Fibroblast of the conjunctiva (primary cell): Measurements from ENCODE around the gene LYRM1.
"Not testable (repeated sequence)": the region's sequence is repeated elsewhere in the genome, so short reads cannot be mapped to it uniquely, and the experiment has no call there.

Source experiments
- DNase-seq: peaks from one replicate; pipeline ENCODE4 v3.0.0-alpha.2; 2010; ENCODE audit warnings: low read depth

Gene LYRM1

DNA sequence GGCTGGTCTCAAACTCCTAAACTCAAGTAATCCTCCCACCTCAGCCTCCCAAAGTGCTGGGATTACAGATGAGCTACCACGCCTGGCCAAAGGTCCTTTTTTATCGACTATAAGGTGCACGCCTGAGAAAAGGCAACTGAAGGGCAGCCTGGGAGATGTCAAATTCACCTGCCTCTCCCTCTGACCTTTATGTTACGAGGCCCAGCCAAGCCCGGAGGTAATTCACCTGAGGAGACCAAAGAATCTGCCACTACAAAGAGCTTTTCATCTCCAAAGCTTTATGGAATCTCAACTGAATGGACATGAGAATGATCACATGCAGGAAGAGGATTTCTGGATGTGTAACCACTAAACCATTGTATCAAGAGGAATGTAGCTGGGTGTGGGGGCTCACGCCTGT is 37.2 kb downstream of the LYRM1 start:
- DNase-seq: no peak

DNA sequence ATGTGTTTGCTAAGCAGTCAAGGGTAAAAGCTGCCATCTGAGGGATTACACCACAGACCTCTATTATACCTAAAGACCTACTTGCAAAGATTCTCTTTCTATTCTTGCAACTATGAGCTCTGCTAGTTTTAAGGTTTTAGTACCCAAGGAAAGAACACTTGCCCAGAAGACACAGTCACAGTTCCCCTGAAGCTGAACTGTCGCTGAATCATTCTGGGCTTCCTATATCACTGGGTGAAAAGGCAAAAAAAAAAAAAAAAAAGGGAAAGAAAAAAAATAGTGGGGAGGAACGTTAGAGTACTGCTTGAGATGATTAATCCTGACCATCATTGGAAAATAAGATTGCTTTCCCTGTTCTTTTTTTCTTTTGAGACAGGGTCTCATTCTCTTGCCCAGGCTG is 37.9 kb downstream of the LYRM1 start:
- DNase-seq: peak; percentile 17

GRCh38 chr16:20939611-20940010 is 39.0 kb downstream of the LYRM1 start:
- DNase-seq: no peak

DNA sequence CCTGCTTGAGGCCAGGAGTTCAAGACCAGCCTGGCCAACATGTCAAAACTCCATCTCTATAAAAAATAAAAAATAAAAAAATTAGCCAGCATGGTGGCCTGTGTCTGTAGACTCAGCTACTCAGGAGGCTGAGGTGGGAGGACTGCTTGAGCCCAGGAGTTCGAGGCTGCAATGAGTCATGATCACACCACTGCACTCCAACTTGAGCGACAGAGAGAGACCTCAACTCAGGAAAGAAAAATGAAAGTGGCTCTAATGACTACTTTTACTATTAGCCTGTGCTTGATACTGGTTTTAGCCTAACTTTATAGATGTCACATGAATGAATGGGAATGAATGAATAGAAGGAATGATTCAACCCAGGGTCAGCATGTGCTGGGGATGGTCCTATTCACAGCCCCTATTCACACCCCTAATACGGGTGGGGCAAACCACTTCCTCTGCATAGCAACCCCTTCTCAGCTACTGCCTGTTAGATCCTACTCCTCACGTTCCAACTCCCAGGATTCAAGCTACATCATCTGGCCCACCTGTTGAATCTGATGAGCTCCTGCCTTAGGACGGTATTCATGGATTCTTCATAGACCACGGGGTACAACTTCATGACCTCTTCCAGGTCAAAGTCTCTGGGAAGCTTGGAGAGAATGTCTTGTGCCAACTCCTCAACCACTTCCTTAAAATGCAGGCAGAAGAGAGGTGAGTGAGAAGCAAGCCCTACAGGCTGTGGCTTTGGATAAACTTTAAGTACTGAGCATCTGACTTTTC is 40.5 kb downstream of the LYRM1 start:
- DNase-seq: no peak

- no peak for DNase-seq
Observed at GRCh38 chr16:20941636-20941926, 41.0 kb downstream of the LYRM1 start.

DNA sequence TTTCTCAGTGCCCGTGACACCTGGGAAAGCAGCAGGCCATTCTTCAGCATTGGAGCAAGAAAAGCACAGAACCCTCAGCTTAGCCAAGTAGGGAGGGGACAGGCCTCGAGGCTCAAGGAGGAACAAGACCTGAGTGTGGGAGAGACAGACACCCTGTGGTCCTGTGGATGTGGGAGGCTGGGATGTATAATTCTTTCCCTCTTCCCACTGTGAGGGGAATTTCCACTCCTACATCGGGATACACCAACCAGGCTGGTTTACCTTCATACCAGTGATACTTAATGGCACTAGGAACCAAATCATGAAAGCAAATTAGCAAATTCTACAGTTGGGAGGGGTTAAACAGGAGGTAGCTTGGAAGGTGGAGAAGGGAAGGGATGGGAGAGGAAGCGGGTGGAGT is 41.7 kb downstream of the LYRM1 start:
- no peak for DNase-seq

GRCh38 chr16:20944861-20945574 is 44.4 kb downstream of the LYRM1 start:
- no peak for DNase-seq

- not testable (repeated sequence) for DNase-seq
Observed at GRCh38 chr16:20945575-20945875, 45.0 kb downstream of the LYRM1 start.

GRCh38 chr16:20946015-20946629 is 45.6 kb downstream of the LYRM1 start:
- no peak for DNase-seq

GRCh38 chr16:20948444-20948843 is 47.9 kb downstream of the LYRM1 start:
- DNase-seq: no peak

DNA sequence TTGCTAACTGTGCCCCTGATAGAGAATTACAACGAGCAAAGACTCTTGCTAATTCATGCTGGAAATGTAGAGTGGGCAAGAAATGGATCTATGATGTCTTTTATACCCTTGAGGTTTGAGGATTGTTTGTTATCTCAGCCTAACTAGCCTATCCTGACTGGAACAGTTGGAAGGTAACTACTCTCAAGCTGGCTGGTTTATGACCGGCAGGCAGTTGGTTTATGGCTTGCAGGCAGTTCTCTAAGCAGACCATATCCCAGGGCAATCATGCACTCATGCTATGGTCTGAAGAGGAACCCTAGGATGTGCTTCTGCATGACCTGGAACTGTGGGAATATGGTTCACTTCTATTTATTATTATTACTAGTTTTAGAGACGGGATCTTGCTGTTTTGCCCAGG is 49.1 kb downstream of the LYRM1 start:
- no peak for DNase-seq

DNA sequence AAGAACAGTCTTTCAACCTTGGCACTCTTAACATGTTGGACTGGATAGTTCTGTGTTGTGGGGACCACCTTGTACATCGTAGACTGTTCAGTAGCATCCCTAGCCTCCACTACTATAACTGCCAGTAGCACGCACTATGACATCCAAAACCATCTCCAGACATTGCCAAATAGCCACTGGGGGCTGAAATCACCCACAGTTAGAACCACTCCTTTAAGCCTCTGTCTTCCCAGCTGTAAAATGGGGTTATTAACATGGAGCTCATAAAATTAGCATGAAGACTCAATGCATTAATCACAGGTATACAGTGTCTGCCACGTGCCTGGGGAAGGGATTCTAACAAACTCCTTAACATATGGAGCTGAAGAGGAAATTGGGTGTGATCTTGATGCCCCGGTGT is 49.7 kb downstream of the LYRM1 start:
- DNase-seq: no peak

DNA sequence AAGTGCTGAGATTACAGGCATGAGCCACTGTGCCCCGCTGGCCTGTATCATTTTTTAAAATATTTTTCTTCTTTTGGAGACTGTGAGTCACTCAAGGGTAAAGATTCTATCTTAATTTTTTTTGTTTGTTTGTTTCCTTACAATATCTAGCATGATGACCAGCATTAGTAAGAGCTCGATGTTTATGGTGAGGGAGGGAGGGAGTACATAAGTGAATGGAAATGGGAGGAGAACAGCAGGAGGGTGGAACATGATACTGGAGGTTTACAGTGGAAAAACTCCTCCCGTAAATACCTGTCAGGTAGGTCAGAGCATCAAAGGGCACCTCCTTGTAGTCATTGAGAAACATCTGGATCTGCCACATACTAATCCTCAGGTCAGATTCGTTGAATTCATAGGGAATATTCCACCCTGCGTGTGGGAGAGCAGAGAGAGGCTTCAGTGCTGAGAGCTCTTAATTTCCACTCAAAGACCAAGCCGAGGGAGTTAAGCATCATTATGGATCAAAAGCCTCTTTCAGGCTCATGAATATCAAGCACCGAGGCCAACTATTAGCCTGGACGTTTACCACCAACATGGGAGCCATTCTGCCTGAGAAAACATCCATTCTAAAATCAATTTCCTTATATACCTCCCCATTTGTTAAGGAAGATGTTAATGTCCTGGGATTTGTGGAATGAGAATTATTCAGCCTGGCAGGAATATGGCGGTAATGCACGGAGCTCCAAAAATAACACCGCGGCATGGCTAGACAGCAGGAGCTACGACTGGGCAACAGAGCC is 51.8 kb downstream of the LYRM1 start:
- no peak for DNase-seq

GRCh38 chr16:20954574-20954973 is 54.0 kb downstream of the LYRM1 start:
- no peak for DNase-seq

DNA sequence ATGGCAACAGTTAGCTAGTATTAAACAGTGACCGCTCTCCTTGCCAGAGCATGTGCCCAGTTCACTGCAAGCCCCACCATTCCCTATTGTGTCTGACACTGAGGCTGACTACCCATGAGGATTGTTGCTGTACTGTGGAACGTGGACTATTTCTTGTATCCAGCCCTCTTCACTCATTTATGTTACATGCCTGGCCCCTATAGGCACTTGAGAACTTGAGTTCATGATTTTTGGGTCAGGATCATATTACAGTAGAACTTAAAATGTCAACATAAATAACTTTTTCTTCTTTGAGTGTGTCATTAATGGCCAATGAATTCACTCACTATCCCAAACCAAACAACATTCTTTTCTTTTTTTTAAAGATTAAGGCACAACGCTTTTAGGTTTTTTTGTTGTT is 55.7 kb downstream of the LYRM1 start:
- peak; percentile 18 for DNase-seq

GRCh38 chr16:20957153-20957552 is 56.6 kb downstream of the LYRM1 start:
- no peak for DNase-seq

DNA sequence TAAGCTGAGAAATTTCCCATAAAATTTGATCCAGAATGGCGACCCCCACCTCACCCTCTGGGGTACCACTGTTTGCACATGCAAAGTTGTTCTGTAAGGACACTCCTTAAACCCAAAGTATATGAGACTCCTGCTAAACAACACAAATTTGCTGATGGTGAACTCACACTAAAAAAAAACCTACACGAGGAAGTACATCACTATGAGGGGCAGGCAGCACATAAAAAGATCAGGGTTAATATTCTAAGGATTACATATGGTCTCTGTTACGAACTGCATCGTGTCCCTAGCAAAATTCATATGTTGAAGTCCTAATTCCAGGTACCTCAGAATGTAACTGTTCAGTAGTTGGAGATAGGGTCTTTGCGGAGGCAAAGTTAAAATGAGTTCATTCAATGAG is 60.3 kb downstream of the LYRM1 start:
- DNase-seq: no peak

DNA sequence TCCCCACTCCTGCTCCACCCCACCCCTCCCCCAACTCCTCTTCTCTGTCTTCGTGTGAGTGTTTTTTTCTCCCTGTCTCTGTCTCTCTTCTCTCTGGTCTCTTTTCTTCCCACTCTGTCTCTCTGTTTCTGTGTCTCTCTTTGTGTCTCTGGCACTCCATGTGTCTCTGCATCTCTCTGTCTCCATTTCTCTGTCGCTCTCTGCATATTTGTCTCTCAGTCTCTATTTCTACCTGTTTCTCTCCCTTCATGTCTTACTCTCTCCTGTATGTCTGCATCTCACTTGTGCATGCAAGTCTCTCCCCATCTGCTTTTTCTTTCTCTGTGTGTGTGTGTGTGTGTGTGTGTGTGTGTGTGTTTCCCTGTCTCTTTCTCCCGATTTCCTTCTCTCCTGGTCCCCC is 68.2 kb downstream of the LYRM1 start:
- DNase-seq: no peak

- DNase-seq: no peak
Observed at GRCh38 chr16:20969386-20969785, 68.8 kb downstream of the LYRM1 start.

DNA sequence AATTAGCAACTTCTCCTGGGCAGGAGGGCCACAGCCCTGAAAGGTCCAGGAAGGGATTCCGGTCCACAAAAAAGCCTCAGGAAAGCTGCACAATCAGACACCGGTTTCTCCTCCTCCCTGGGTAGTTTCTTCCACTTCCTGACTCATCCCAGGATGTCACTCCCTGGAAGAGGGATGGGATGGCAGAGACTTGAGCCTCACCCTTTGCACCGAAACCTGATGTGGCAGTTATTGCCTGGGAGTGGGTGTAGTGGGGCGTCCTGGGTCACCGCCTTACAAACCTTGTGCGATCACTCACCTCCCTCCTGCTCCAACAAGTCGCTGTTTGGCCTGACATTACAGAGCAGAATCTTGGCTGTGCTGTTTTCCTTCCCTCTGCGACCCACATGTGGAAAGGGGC is 70.8 kb downstream of the LYRM1 start:
- no peak for DNase-seq

- DNase-seq: not testable (repeated sequence)
Observed at GRCh38 chr16:20973201-20973600, 72.6 kb downstream of the LYRM1 start.
